HG02763 (cell line): ENCODE data around the gene CHDH.

Experiments
- ATAC-seq: cut with Tn5 transposase; IDR thresholded peaks from one replicate; pipeline ENCODE4 v1.9.1; 2021; ENCODE audit warnings: mild to moderate bottlenecking, moderate library complexity; ENCODE audit not compliant: unreplicated experiment

The CHDH gene

DNA sequence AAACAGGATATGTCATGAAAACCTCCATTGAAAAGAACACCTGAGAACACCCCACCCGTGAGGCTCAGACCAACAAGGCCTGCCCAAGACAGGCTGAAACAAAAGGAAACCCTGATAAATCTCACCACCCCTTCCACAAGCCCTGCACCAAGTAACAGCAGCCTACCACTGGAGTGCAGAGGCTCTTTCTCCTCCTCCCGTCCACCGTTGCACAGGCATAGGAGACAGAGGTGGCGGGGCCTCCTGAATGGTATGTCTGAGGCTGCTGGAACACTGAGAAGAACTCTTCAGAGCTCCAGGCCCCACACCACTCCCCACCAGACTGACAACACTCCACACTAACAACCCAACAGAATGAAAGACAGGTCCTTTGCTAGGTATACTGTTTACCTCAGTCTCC lies 21.4 kb downstream of the CHDH start:
- ATAC-seq = no peak

DNA sequence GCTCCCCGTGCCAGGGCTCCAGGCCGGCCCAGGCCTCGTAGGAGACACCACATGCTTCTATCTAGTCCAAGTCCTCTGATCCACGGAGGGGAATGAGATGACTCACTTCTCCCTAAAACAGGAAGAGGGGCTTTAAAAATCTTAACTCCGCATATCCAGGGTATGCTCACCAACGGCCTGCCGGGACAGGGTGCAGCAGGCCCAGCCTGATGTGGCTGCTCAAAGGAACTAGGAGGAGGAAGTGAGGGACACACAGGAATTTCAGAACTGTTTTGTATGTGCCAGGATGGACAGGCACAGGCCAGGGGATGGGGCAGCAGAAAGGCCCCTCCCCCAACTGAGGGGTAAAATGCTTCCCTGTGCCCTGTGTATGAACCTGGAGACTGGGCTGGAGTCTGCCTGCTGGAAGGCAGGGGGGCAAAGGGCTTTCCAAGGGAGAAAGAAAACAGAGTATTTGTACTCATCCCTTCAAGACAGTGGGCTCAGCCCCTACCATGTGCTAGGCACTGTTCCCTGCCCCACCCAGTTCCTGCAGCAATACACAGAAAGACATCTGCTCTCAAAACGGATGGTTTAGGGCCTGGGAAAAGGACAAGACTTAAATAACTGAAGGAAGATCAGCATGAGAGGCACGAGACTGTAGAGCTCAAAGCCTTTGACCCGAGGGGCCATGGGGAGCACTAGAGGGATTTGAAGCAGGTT lies 22.1 kb downstream of the CHDH start:
- no peak for ATAC-seq

DNA sequence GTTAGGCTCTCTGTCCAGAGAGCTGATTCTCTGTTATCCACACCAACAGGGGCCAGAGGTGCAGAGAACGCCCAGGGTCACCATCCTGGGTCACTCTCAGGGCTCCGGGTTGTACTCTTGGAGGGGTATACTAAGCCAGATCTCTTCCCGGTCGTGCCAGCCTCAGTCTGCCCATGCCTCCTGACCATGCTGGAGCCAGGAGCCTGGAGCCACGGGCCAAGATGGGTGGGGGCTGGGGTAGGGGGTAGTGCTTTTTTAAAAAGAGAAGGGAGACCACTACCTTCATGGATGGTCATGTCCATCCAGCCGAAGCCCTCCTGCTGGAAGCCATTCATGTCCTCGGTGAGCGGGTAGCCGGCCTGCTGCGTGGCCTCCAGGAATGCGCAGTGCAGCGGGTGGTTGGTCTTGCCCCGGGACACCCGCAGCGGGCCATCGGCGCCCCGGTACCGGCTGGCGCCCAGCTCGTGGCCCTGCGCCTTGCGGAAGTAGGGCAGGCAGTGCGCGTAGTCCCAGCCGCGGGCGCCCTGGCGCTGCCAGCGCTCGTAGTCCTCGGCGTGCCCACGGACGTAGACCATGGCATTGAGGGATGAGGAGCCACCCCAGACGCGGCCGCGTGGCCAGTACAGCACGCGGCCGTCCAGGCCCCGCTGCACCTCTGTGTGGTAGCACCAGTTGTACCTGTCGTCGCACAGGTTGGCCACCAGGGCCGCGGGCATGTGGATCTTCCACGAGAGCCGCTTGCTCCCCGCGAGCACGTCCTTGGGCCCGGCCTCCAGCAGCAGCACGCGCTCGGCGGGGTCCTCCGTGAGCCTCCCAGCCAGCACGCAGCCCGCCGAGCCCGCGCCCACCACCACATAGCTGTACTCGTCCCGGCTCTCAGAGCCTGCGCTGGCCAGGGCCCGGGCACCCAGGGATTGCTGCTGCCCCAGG lies 22.9 kb downstream of the CHDH start:
- ATAC-seq = no peak

DNA sequence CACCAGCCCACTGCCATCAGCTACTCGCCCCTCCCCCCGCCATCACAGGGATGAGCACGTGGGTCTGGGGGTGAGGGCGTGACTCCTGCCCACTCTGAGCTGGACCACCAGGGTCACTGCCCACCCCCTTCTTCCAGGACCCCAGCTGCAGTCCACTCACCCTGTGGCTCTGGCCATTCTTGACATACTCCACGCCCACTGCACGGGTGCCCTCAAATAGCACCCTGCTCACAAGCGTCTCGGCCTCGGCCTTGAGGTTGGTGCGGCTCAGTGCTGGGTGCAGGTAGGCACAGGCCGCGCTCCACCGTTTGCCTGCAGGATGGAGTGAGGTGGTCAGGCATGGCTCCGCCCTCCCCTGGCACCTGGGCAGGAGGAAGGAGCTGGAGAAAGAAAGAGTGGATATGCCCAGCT lies 23.9 kb downstream of the CHDH start:
- ATAC-seq = no peak

DNA sequence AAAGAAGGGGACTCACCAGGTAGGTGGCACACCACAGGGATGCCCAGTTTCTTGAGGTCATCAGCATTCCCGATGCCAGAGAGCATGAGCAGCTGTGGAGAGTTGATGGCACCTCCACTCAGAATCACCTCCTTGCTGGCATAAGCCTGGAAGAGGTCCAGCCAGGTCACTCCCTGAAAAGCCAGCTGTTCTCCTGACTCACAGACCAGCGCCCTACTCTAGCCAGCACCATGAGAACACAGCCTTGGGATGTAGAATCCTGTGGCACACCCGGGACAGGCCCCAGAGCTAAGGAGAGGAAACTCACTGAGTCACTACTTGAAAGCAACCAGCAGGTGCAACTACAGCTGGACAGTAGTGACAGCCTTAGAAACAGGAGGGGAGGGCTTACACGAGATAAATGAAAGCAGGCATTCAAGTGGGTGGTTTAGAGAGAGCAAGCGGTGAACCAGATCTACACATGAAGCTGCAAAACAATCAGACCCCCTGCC lies 24.5 kb downstream of the CHDH start:
- ATAC-seq = no peak

DNA sequence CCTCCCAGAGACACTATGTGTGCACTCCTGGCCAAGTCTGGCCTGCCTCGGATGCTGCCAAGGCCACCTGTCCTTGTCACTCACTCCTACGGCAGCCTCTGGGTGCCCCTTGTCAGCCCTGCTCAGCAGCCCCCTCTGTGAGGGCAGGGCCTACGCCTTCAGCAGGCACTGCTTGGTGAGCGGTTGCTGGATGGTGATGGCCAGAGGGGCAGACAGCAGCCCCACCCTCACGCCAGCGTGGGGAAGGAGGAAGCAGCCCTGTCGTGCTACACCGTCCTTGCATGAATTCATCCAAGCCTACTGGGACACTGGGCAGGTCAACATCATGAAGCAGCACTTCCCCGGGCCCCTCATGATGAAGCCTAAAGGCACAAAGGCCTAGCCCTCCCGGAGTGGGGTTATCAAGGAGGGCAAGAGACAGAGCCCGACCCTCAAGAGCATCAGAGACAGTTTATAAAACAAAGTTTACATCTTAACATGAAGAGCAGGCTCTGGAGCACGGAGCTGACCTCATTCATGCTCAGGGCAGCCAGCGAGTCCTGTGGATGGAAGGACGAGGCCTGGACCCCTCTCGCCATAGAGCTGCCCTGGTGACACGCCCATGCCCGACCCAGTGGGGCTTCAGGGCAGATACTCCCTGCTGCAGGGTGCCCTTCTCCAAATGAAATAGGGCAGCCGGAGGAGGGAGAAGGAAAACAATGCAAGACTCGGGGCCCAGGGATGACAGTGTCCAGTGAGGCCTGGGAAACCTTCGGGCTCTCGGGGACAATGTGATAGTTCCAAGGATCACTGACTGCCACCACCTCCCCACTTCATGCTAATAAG lies 25.3 kb downstream of the CHDH start:
- ATAC-seq = no peak

DNA sequence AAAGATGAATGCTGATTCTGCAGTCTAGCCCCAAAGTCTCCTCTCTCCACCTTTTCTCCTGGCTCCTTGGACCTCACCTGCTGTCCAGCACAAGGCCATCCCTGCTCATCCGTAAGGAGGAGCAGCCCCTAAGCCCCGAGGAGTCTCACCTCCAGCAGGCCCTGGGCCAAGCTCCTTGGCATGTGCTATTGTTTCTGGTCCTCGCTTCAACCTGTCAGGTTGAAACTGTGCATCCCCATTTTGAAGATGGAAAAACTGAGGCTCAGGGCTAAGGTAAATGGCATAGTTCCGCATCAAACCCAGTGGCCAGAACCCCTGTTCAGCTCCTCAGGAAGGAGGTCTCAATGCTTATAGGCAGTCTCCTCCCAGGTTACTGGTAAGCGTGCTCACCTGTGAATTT lies 26.1 kb downstream of the CHDH start:
- ATAC-seq = no peak

DNA sequence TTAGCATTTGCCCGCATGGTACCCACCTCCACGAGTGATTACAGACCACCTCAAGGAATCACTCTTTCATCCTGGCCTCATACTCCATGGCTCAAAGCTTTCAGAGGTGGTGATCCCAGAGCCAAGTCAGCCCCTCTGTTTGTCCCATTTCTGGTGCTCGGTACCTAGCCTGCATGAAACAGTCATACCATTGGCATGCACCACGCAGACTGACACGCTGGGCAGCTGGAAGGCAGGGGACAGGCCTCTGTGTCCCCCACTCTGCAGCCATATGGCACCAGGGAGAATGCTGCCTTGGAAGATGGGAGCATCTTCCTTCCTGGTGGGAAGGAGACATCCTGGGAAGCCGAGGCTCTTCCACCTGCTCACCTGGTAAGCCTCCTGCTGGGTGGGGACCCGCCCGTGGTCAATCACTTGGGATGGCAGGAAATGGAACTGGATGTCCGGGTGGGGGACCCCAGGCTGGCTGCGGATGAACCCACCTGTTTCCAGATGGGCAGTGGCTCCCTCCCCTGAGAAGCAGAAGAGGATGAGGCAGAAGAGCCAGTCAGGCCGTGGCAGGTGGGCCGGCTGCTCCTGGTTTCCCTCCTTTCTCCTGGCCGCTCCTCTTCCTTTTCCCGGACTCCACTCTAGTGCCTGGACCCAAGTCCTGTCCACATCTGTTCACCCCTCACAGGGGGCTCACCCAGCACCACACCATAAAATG lies 26.9 kb downstream of the CHDH start:
- ATAC-seq = no peak

DNA sequence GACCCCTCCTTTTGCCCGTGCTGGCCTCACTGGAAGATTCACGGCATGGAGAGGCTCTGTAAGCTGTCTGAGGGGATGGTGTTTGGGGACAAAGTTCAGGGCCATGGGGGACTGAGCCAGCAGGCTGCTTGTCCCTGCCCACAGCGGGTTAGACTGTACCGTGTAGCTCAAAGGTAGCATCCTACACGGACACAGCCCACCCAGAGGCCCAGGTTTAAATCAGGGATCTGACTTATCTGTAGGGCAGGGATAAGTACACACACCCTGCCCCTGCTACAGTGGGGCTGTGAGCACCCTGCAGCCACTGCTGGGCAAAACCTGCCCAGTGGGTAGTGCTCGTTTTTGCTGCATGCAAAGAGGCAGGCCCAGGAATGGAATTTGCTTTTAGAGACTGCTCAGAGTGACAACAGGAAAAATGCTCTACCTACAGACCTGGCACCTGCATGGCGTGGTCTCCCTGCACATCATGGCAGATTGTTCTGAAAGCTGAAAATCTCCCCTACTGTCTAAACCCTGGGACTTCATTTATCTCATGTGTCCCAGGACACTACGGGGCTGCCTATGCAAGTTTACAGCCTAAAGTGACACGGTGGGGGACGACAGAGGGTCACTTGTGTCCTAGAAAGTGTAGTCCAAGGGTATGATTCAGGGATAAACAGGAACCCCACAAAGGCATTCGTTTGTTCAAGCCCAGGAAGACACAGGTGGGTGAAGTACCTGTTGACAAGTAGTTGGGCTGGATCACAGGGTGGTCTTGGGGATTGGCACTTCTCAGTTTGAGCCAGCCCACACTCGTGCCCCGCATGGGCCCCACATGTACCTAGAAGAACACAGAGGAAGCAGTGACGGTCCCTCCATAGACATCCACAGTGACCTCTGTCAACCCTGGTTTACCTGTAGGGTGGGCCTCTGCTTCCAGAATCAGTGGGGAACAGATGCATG lies 27.7 kb downstream of the CHDH start:
- ATAC-seq = no peak

DNA sequence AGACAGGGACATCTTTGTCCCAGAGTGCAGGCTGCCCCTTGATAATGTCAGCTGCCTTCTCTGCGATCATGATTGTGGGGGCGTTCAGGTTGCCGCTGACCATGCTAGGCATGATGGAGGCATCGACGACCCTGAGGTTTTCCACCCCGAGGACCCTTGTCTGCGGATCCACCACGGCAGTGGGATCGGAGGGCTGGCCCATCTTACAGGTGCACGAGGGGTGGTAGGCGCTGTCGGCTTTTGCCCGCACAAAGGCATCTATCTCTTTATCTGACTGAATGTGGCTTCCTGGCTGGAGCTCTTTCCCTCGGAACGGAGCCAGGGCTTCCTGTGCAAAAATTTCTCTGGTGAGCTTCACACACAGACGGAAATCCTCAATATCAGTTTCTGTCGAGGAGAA lies 28.4 kb downstream of the CHDH start:
- ATAC-seq = no peak

DNA sequence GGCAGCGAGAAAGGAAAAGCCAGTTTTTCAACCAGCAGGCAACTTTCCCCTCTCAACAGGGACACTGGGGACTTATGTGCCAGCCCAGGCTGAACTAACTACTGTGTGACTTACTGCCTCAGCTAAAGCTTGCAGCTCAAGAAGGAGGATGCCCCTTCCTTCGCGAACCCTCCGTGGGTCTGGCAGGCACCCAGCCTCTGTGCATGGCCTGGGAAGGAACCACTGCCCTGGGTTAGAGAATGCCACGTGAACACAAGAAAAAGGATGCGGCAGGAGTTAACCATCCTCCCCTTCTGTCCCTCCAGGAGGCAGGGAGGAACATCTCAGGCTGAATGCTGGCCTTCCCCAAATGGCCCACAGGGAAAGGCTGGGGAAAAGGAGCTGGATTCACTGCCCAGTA lies 29.0 kb downstream of the CHDH start:
- no peak for ATAC-seq

DNA sequence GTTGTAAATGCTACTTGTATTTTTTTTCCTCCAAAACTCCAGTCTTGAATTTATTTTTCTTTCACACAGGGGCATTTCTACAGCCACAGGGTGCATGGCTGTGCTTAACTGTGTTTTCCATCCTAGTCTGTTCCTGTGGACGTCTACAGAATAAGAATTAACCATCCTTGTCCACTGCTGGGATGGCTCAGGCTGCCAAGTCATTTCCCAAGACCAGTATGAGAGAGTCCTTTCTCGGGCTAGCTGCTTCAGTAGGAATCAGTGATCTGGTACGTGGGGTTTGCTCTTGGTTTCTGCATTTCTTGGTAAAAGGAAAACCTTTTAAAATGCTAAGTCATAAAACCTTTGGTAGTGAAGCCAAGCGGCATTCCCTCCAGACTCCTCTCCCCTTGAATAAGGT lies 29.8 kb downstream of the CHDH start:
- no peak for ATAC-seq

DNA sequence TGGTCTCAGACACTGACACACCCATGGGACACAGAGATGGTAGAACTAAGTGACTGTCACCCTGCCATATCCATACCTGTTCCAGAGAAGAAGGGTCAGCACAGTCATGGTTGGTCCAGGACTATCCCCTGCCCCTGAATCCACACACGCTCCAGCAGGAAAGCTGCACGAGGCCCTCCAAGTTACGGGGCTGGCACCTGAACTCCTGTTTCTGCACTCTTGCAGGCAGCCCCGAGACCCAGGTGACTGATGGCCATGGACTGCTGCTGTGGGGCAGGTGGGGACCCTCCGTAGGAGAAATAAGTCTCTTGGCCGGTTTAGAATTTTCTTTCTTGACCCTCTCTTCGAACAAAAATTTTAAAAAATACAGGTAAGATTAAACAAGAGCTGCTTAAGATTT lies 30.6 kb downstream of the CHDH start:
- ATAC-seq = no peak

DNA sequence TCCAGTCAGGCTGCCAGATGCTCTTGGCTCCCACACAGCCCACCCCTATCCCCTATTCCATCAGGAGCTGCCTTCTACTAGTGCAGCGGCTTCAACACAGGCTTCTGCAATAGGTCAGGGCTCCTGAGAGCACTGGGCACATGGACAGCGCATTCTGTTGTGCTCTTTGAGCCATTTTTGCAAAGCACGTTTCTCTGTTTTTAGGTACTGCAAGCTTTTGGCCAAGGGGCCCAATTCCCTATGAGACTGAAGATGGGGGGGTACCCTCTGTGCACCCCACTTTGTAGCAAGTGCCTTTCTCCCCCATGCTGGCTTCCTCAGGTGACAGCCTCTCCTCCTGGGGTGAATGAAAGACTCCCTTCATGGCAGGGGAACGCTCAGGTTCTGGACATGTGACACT lies 31.2 kb downstream of the CHDH start:
- ATAC-seq = no peak

DNA sequence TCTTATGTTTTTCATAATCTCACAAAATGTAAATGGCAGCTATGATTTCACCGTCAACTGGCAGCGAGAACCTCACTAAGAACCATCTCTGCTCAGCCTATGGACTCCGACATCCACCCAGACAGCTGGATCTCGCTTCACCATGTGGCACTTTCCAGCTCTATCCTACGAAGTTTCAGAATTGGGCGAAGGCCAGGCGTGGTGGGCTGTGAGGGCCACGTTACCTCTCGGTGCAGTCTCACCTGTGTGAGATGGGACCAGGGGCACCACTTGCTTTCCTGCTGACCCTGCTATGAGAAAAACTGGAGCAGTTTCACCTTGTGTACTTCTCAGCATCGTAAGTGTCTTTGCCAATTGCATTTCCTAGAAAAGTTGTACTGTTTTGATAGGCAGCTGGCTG lies 32.3 kb downstream of the CHDH start:
- ATAC-seq = no peak

DNA sequence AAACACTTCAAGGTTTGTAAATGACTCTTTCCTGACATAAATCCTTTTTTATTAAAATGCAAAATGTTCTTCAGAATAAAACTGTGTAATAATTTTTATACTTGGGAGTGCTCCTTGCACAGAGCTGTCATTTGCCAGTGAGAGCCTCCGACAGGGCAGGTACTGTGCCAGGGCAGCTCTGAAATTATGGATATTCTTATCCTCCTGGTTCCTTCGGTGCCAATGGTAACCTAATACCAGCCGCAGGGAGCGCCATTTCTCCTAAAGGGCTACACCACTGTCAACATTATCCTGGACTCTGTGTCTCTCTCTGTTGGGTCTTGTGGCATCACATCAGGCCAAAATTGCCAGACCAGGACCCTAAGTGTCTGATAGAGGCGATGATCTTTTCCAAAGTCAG lies 33.0 kb downstream of the CHDH start:
- no peak for ATAC-seq

DNA sequence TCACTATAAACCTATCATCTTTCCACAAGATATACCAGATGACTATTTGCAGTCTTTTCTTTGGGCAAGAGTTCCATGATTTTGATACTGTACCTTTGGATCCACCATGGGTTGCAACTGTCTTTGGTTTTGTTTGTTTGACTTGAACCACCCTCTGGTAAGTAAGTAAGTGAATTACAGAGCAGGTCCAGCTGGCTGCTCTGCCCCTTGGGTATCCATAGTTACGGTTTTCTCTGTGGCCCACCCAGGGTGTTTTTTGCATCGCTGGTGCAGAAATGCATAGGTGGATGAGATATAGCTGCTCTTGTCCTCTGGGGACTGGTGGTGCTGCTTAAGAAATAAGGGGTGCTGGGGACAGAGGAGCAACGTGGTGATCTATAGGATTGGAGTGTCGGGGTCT lies 33.8 kb downstream of the CHDH start:
- ATAC-seq = no peak

DNA sequence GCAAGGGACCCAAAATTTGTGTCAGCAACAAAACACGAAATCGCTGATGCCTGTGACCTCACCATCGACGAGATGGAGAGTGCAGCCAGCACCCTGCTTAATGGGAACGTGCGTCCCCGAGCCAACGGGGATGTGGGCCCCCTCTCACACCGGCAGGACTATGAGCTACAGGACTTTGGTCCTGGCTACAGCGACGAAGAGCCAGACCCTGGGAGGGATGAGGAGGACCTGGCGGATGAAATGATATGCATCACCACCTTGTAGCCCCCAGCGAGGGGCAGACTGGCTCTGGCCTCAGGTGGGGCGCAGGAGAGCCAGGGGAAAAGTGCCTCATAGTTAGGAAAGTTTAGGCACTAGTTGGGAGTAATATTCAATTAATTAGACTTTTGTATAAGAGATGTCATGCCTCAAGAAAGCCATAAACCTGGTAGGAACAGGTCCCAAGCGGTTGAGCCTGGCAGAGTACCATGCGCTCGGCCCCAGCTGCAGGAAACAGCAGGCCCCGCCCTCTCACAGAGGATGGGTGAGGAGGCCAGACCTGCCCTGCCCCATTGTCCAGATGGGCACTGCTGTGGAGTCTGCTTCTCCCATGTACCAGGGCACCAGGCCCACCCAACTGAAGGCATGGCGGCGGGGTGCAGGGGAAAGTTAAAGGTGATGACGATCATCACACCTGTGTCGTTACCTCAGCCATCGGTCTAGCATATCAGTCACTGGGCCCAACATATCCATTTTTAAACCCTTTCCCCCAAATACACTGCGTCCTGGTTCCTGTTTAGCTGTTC lies 34.9 kb downstream of the CHDH start:
- no peak for ATAC-seq
